ENCODE results near the gene CNNM2.
"Not testable (repeated sequence)": the region's sequence is repeated elsewhere in the genome, so short reads cannot be mapped to it uniquely, and the experiment has no call there.

The CNNM2 gene

DNA sequence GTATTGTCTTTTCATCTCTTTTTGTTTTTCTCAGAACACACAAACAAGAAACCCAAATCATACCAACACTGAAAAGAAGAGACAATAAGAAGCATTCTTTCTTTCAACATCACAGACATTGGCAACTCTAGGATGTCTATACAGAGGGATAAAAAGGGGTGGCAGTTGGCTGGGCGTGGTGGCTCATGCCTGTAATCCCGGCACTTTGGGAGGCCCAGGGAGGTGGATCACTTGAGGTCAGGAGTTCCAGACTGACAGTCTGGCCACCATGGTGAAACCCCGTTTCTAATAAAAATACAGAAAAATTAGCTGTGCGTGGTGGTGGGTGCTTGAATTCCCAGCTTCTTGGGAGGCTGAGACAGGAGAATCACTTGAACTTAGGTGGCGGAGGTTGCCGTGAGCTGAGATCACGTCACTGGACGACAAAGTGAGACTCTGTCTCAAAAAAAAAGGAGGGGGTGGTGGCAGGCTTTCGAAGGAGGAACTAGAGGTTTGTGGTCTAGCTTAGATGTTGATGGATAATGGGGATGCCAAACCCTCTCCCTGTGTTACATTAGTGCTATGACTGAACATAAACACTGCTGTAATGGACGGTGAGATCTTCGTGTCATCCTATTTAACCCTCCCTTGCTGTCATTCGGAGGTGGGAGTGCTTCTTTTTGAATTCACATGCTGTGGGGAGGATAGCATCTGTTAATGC is 9.4 kb downstream of the CNNM2 start:
- DNase-seq = no peak

DNA sequence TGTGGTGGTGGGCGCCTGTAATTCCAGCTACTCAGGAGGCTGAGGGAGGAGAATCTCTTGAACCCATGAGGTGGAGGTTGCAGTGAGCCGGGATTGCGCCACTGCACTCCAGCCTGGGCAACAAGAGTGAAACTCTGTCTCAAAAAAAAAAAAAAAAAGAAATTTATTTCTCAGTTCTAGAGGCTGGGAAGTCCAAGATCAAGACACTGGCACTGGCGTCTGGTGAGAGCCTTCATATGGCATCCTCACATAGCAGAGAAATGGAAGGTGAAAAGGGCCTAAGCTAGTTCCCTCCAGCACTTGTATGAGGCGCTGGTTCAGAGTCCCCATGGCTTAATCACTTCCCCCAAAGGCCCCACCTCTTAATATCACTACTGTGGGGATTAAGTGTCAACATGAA is 10.3 kb downstream of the CNNM2 start:
- DNase-seq = not testable (repeated sequence)

DNA sequence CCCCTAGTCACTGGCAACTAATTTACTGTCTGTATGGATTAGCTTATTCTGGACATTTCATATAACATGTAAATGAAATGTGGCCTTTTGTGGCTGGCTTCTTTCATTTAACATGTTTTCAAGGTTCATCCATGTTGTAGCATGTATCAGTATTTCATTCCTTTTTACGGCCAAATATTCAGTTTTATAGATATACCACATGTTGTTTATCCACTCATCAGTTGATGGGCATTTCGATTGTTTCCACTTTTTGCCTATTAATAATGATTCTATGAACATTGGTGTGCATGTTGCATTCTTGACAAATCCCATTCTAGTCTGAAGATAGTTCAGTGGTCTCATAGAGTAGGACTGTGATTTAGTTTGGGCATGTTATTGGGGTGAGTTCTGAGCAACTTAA is 12.6 kb downstream of the CNNM2 start:
- DNase-seq = no peak

DNA sequence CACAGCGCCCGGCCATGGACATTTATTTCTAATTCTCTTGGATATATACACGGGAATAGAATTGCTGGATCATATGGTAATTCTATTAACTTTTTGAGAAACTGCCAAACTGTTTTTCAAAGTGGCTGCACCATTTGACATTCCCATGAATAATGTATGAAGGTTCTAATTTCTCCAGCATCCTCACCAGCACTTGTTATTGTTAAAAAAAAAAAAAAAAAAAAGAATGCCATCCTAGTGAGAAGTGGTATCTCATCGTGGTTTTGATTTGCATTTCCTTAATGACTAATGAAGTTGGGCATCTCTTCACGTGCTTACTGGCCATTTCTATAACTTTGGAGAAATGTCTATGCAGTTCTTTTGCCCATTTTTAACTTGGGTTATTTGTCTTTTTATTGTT is 13.5 kb downstream of the CNNM2 start:
- DNase-seq = no peak

DNA sequence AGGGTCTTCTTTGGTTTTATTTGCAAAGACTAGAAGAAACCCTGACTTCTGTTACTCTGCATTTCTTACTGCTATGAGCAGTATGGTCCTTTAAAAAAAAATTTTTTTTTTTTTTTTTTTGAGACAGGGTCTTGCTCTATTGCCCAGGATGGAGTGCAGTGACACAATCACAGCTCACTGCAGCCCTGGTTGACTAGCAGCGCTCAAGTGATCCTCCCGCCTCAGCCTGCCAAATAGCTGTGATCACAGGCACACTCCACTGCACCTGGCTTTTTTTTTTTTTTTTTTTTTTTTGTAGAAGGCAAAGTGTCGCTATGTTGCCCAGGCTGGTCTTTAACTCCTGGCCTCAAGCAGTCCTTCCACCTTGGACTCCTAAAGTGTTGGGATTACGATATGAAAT is 17.4 kb downstream of the CNNM2 start:
- DNase-seq = no peak

DNA sequence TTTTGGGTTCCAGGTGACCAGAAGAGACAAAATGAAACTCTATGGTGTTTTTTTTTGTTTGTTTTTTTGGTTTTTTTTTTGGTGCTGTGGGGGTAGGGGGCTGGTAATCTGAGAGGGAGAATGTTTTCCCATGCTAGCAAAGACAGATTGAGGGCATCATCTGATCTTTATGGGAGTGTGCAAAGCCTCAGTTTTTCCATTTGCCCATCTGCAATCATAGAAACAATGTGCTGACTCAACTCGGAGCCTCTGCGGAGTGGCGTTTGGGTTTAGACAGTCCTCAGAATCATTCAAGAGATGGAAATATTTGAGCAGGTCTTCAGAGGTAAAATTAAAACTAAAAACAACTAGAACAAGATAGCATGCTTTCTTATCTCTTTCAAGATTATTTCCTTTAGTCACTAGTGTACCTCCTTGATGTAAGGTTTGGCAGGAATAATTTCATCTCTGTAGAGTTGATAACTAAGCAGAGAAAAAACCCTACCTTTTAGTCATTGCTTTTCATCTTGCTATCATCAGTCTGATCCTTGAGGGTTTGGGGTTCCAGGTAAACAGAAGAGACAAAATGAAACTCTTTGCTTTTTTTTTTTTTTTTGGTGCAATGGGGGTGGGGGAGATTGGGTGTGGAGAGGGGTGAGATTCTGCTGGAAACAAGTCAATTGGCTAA is 18.0 kb downstream of the CNNM2 start:
- no peak for DNase-seq

DNA sequence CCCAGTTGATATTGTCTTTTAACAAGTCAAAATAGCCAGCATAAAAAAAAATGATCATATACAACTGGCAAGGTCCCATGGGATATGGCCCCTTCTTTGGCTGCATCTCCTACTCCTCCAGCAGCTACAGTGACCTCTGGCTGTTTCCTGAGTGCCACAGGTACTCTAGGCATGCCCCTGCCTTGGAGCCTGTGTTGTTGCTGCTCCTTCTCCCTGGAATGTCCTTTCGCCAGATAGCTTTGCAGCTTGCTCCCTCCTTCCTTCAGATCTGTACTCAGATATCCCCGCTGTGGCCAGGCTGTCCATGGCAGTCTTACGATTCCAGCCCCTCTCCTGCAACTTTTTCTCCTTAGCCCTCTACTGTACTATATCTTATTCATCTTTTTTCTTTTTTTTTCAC is 23.3 kb downstream of the CNNM2 start:
- no peak for DNase-seq

DNA sequence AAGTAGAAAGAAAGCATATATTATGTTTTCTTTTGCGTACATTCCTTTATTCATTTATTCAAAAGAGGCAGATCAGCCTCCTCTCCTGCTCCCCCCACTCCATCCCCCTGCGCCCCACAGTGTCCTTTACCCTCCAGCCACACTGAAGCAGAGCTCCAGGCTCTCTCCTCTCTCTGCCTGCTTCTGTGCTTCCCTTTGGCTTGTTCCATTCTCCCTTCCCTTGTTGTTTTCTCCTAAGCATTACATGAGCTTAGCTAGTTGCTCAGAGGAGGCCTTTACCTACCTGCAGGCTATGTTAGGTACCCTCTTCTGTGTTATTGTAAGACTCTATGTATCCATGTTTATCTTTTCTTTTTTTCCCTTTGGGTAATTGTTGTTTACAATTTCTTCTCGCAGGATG is 27.4 kb downstream of the CNNM2 start:
- no peak for DNase-seq

DNA sequence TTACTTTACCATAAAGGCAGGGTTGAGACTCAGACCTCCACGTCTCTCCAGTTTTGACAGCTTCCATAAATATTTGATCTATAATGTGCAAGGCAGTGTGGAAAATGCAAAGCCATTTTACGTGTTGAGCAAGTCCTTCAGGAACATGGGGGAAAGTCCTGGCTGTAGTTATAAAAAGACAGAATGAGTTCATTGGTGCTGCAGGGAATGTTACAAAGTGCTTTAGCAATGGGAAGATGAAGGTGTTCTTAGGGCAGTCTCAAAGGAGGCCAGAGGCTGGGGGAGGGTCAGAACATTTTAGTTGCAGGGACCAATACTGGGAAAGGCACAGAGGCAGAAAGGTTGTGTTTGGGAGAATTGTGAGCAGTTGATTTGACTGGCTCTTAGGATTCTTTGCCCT is 27.9 kb downstream of the CNNM2 start:
- no peak for DNase-seq

DNA sequence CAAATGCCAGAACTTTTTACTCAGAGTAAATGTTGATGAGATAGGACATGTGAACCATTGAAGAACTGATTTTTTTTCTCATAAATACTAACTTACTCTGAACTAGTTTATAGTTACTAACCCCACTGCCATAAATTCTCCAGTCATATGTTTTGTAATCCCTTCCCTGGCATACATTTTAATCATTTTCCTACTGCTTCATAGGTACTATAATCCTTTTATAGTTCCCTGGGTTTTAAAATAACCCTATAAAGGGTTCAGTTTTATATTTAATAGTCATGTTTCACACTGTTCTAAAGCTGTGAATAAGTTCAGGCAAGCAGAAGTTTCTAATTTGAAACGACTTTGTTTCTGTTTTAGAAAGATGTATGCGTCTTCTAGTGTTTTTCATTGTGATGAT is 28.9 kb downstream of the CNNM2 start:
- DNase-seq = no peak

DNA sequence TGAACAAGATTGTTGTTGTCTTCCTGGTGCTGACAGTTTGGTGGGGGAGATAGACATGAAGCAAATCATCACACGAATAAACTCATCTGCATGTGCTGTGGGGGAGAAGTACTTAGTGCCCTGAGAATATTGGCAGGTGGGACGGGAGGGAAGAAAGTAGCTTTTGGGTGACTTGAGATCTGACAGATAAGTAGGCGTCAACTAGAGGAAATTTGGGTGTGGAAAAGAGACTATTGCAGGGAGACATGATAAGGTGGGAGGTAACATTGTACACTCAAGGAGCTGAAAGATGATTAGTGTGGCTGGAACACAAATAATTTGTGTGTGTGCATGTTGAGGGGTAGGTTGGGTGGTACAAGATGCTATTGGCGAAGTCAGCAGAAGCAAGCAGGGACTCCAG is 30.1 kb downstream of the CNNM2 start:
- DNase-seq = no peak

DNA sequence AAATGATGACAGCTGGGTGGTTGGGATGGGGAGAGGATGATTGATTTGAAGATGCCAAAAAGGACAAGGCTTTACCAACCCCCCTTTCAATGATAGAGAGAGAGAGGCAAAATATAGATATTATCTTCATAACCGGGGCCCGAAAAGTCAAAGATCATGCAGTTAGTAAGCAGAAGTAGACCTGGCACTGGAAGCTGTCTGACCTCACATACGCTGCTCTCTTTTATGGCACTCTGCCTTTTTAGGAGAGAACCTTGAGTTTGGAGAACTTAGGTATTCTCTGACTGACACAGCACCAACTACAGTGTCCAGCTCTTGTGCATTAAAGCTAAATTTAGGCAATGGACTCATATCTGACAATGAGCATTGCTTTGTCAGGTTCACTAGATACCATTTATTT is 30.7 kb downstream of the CNNM2 start:
- DNase-seq = no peak

DNA sequence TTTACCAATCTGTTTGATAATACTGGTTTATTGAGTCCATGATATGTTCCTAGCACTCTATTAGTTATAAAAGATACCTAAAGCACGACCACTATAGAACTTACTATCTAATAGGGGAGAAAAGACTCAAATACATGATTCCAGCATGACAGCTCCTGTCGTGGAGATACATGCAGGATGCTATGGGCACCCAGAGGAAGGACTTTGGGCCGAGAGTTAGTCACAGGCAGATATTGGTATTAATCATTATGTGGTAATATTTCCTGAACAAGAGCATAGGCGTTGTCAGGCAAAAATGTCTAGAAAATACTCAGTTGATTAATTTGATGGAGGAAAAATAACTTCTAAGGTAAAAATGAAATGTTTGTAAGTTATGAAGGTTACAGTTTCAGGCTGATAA is 31.8 kb downstream of the CNNM2 start:
- DNase-seq = no peak

DNA sequence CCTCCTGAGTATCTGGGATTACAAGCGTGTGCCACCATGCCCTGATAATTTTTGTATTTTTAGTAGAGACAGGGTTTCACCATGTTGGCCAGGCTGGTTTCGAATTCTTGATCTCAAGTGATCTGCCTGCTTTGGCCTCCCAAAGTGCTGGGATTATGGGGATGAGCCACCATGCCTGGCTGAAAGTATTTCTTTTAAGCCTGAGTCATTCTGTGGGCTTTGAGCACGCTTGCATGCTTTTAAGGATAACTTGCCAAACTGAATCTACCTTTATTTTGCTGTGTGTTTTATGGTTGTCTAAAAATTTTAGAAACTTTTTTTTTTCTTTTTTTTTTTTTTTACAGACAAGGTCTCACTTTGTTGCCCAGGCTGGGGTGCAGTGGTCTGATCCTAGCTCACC is 33.2 kb downstream of the CNNM2 start:
- no peak for DNase-seq

DNA sequence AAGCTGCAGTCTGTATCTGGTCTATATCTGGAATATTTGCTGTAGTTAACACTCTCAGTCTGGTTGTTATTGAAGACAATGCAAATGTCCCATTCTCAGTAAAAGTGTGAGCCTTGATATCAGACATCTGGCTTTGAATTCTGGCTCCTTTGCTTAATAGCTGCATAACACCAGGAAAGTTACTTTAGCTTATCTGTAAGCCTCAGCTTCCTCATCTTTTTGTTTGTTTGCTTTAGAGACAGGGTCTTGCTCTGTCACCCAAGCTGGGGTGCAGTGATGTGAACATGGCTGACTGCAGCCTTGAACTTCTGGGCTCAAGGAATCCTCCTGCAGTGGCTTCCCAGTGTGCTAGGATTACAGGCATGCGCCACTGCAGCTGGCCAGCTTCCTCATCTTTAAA is 41.3 kb downstream of the CNNM2 start:
- DNase-seq = no peak

DNA sequence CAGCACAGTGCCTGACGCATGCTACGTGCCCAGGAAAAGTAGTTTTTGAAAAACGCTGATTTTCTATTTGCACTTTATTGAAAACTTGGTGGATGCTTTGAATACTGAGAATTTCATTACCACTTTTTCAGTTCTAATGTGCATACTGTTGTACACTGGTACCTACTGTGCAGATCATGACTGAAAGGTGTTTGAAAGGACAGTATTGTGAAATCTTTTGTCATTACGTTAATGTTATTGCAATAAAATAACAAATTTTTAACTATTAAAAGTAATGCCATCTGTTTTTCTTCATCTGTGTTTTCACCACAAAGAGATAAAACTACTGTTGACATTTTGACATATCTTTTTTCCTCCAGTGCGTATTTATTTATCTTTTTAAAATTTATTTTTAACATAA is 42.1 kb downstream of the CNNM2 start:
- no peak for DNase-seq

DNA sequence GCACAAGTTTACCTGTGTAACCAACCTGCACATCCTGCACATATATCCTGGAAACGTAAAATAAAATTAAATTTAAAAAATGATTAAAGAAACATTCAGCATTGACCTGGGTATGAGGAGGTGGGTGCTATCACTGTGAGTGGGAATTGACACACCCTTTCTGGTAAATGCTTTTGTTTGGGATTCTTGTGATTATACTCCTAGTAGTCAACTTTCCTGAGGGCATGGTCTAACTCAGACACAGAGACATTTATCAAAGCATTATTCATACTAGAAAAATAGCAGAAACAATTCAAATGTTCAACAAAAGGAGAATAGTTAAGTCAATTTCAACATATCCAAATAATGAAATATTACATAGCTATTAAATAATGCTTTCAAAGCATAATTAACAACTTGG is 44.2 kb downstream of the CNNM2 start:
- no peak for DNase-seq

DNA sequence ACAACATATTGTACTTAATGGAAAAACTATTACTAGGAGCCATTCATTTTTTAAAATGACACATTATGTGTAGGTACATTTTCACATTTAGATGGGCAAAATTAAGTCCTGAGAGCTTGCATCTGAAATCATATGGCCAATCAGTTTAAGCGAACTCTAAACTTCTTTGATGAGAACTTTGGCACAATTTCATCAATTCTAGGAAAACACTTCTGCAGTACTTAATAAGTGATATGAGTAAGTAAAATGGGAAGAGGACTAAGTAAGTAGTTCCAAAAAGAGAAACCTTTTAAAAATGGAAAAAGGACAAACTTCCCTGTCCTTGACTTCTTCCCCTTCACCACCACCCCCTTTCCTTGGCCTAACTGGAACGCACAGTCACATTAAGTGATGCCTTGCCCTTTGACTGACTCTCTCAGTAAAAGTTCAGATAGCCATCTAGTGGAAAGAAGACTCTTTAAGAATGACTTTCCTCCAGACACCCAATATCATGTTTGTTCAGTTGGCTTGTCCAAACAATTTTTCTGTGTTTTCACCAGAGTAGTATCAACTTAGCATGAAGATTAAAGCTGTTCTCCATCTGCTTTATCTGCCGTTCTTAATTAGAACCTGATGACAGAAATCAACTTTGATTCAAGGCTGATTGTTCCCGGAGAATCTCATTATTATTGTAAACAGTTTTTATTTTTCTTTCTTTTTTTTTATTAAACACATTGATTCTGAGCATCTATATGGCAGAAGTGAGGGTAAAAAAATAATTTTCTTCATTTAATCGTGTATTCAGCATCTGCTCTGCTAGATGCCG is 45.1 kb downstream of the CNNM2 start:
- DNase-seq = no peak

DNA sequence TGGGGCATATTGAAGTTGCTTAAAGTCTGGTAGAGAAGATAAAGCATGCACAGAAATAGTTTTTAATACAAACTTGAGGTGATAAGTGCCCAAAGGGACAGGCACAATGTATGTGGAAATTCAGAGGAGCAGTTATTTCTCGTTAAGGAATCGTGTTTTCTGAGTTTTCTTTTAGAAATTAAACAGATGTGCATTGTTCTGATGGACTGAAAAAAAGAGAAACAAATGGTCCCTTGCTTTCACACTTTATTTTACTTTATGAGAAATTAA is 45.6 kb downstream of the CNNM2 start:
- DNase-seq = no peak

DNA sequence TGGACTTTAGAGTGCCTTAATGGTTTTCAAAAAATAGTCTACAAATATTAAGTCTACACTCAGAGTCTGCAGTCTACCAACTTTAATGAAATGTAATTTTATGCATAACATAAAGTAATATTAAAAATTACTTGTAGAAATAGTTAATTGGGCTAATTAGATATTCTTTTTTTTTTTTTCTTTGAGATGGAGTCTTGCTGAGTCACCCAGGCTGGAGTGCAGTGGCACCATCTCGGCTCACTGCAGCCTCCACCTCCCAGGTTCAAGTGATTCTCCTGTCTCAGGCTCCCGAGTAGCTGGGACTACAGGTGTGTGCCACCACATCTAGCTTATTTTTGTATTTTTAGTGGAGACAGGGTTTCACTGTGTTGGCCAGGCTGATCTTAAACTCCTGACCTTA is 46.0 kb downstream of the CNNM2 start:
- not testable (repeated sequence) for DNase-seq

DNA sequence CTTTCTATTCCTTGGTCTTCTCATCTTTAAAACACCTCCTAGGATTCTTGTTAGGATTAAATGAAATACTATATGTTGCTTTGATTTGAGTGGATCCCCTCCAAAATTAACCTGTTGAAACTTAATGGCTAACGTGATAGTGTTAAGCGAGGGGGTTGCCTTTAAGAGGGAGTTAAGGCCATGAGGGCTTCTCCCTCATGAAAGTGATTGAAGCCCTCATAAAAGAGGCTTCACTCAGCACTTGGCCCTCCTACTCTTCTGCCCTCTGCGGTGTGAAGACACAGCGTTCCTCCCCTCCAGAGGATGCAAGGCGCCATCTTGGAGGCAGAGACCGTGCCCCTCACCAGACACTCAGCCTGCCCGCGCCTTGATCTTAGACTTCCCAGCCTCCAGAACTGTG is 46.6 kb downstream of the CNNM2 start:
- DNase-seq = no peak

DNA sequence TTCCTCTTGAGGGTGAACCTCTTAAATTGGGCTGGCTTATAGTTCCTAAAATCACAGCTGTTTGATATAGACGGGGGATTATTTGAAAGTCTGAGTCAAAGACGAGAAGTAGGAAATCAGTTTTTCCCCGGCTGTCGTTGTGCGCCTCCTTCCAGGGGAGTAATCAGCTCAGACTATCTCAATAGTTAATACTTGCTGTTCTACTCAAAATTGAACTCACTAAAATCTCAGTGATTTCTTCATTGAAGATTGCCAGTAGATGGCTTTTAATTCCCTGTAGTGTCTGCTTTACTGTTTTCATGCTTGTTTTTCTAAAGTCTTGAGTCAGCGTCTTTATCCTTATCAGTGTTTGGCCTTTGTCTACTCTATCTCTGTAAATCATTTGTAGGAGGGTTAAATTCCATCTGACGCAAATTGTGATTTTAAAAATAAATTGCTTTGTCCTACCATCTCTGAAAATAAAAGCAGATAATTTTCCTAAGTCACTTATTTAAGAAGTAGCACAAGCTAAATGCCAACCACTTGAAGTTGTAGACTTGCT is 47.3 kb downstream of the CNNM2 start:
- DNase-seq = no peak

DNA sequence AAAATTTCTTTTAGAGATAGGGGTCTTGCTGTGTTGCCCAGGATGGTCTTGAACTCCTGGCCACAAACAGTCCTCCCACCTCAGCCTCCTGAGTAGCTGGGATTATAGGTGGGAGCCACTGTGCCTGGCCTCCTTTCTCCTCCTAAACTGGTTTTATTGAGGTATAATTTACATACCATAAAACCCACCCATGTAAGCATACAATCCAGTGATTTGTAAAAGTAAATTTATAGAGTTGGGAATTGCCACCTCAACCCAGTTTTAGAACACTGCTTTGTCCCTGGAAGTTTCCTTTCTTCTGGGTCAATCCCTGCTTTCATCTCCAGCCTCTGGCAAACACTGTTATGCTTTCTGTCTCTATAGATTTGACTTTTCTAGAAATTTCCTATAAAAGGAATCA is 49.0 kb downstream of the CNNM2 start:
- no peak for DNase-seq
